ENCODE data around the gene STAB2. TPM values are rescaled to one million over a fixed set of nuclear protein-coding genes. Genes with fewer than 3 reads are reported as not detected.

STAB2 gene
- total and polyA plus RNA-seq, 2 donors, result 0.08 to 16.4 TPM

DNA sequence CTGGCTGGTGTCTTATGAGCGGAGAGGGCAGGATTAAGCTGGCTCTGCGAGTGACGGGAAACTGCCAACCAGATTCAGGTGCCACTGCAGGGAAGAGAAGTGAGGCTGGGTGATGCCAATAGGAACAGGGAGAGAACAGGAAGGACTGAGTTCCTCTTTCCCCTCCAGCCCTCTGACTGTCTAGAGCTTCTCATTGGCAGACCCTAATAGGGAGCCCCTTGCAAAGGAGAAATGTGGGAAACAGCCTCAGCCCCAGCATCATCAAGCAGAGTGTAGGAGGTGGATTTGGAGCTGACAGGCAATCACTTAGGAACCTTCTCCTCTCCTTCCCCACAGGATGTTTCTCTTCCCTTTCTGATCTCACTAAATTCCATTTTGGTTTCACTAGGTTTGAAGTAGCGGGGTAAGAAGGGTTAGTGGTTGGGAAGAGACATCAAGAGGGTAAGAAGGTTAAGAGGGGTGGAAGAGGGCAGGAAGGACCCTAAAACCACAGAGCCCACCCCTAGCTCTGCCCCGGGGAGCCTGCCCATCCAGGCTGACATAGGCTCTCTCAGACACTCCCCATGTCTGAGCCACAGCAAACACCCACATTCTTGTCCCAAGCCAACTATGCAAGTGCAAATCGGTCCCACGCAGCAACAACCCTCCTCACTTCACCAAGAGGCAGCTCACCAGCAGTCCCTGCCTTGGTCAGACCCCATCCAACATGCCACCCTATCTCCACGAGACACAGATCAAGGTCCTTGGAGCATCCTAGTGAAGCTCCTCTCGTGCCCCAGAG is 111.1 kb downstream of the STAB2 start:
- no peak for DNase-seq (ENCODE audit: extremely low spot score)

DNA sequence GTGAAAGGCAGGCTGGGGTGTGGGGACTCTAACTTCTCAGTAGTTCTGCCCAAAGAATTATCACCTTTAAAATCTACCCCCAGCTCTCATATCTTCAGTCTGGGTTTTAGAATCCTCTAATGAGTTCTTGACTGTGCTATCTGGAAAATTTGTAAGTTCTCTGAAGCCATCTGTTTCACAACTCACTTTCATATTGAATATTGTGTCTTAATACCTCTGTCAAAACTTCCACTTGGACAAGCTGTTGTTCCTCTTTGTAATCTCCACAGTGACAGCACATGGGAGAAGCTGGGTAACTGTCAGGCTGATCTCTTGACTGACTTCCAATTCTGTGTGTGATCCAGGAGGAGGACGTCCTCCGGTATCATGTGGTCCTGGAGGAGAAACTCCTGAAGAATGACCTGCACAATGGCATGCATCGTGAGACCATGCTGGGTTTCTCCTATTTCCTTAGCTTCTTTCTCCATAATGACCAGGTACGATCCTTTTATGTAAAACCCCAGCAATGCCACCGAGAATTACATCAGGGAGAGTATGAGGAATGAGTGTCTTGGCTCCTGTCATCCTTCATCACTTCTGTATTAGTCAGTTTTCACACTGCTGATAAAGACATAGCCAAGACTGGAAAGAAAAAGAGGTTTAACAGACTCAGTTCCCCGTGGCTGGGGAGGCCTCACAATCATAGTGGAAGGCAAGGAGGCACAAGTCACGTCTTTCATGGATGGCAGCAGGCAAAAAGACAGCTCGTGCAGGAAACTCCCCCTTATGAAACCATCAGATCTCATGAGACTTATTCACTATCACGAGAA is 111.9 kb downstream of the STAB2 start:
- H3K4me1 ChIP-seq (ENCODE audit: insufficient read depth), result no peaks in the 10 kb centered on the region

More for the DNA sequence above, 111.1 kb downstream of the STAB2 start:
- no peaks in the 10 kb centered on the region for H3K4me1 ChIP-seq (ENCODE audit: insufficient read depth)
- WGBS, result 81% methylated on average over 9 of the region's 9 CpGs
- H3K36me3 ChIP-seq (ENCODE audit: insufficient read depth), result no peaks in the 10 kb centered on the region
- no peak overlapping the region for H3K27ac ChIP-seq (ENCODE audit: low read depth)
- H3K4me3 ChIP-seq (ENCODE audit: low read depth, low read length), result no peak overlapping the region

GRCh38 chr12:103705098-103705497 is 118.0 kb downstream of the STAB2 start:
- WGBS, result 80% methylated on average over 2 of the region's 2 CpGs
- H3K4me1 ChIP-seq (ENCODE audit: insufficient read depth), result no peaks in the 10 kb centered on the region
- DNase-seq (ENCODE audit: extremely low spot score), result no peak

More for the DNA sequence above, 111.9 kb downstream of the STAB2 start:
- WGBS, result 74% methylated on average over 9 of the region's 9 CpGs
- H3K27ac ChIP-seq (ENCODE audit: low read depth), result no peak overlapping the region
- no peaks in the 10 kb centered on the region for H3K36me3 ChIP-seq (ENCODE audit: insufficient read depth)
- H3K4me3 ChIP-seq (ENCODE audit: low read depth, low read length), result no peak overlapping the region
- no peak for DNase-seq (ENCODE audit: extremely low spot score)

DNA sequence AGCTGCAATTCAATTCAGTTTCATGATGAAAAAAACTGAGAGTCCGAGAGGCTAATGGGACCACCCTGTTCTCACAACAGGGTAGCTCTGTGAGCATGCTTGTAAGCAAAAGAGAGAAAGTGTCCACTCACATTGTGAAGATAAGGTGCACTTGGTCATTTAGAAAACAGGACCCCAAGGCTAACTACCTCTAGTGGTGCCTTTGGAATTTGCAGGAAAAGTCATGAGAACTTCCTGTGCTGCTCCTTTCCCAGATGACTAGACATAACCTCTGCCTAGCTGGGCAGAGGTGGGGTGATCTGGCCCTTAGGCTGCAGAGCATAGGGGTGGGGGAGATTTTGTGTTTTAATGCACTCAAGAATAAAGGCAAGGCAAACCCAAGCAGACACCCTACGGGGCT is 118.9 kb downstream of the STAB2 start:
- 88% methylated on average over 2 of the region's 2 CpGs for WGBS

More at GRCh38 chr12:103705098-103705497, 118.0 kb downstream of the STAB2 start:
- H3K36me3 ChIP-seq (ENCODE audit: insufficient read depth), result no peaks in the 10 kb centered on the region
- no peak overlapping the region for H3K4me3 ChIP-seq (ENCODE audit: low read depth, low read length)
- no peak overlapping the region for H3K27ac ChIP-seq (ENCODE audit: low read depth)

DNA sequence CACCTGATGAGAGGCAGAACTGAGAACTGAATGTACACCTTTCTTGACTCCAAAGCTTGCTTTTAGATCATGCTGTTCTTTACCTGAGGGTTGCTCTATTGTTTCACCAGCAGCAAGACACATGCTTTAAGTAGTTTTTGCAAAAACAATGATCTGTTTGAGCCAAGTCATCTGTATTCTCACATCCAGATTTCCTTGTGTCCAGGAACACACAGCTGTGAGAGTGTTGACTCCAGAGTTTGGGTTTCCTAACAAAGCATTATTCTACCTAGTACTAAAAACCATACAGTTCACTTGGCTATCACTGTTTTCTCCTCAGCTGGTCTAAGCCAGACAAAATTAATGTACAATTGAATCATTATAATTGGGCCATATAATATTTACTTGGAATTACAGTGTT is 120.4 kb downstream of the STAB2 start:
- no peak overlapping the region for H3K27ac ChIP-seq (ENCODE audit: low read depth)
- H3K4me3 ChIP-seq (ENCODE audit: low read depth, low read length), result no peak overlapping the region
- no peak for DNase-seq (ENCODE audit: extremely low spot score)
- H3K36me3 ChIP-seq (ENCODE audit: insufficient read depth), result no peaks in the 10 kb centered on the region
- H3K4me1 ChIP-seq (ENCODE audit: insufficient read depth), result no peaks in the 10 kb centered on the region

More for the DNA sequence above, 118.9 kb downstream of the STAB2 start:
- no peak for DNase-seq (ENCODE audit: extremely low spot score)
- Histone ChIP-seq H3K36me3 (ENCODE audit: insufficient read depth) (no peaks in the 10 kb centered on the region), H3K4me1 (ENCODE audit: insufficient read depth) (no peaks in the 10 kb centered on the region), H3K27ac (ENCODE audit: low read depth) (no peak overlapping the region), H3K4me3 (ENCODE audit: low read depth, low read length) (no peak overlapping the region)

GRCh38 chr12:103710544-103710943 is 123.5 kb downstream of the STAB2 start:
- no peak overlapping the region for H3K27ac ChIP-seq (ENCODE audit: low read depth)
- no peak for DNase-seq (ENCODE audit: extremely low spot score)
- H3K36me3 ChIP-seq (ENCODE audit: insufficient read depth), result no peaks in the 10 kb centered on the region
- 93% methylated on average over 1 of the region's 1 CpG for WGBS
- H3K4me3 ChIP-seq (ENCODE audit: low read depth, low read length), result no peak overlapping the region
- H3K4me1 ChIP-seq (ENCODE audit: insufficient read depth), result no peaks in the 10 kb centered on the region

GRCh38 chr12:103712216-103712615 is 125.1 kb downstream of the STAB2 start:
- no peak overlapping the region for H3K27ac ChIP-seq (ENCODE audit: low read depth)
- H3K36me3 ChIP-seq (ENCODE audit: insufficient read depth), result no peaks in the 10 kb centered on the region
- no peak for DNase-seq (ENCODE audit: extremely low spot score)
- H3K4me3 ChIP-seq (ENCODE audit: low read depth, low read length), result no peak overlapping the region
- no peaks in the 10 kb centered on the region for H3K4me1 ChIP-seq (ENCODE audit: insufficient read depth)
- WGBS, result 92% methylated on average over 2 of the region's 2 CpGs

DNA sequence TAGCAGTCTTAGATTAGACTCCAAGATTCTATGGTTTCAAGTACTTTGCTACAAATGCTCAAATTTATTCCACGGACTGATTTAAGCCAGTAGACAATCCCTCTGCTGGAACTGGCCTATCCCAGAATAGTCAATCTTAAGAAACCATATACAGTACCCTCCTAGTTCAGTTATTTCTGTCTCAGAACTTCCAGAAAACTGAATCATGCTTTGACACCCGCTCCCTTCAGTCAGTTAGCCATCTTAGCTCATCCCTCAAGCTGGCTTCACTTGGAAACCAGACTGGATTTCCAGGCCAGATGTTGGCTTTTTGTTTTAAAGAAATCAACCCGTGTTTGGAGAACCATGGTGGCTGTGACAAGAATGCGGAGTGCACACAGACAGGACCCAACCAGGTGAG is 128.4 kb downstream of the STAB2 start:
- no peak overlapping the region for H3K27ac ChIP-seq (ENCODE audit: low read depth)
- DNase-seq (ENCODE audit: extremely low spot score), result no peak
- WGBS, result 91% methylated on average over 4 of the region's 4 CpGs
- H3K4me3 ChIP-seq (ENCODE audit: low read depth, low read length), result no peak overlapping the region
- H3K4me1 ChIP-seq (ENCODE audit: insufficient read depth), result no peaks in the 10 kb centered on the region
- H3K36me3 ChIP-seq (ENCODE audit: insufficient read depth), result no peaks in the 10 kb centered on the region

- Histone ChIP-seq H3K27ac (ENCODE audit: low read depth) (no peak overlapping the region), H3K4me1 (ENCODE audit: insufficient read depth) (no peaks in the 10 kb centered on the region), H3K4me3 (ENCODE audit: low read depth, low read length) (no peak overlapping the region), H3K36me3 (ENCODE audit: insufficient read depth) (no peaks in the 10 kb centered on the region)
- DNase-seq (ENCODE audit: extremely low spot score), result no peak
- WGBS, result 92% methylated on average over 8 of the region's 8 CpGs
Observed at GRCh38 chr12:103716517-103717196, 129.6 kb downstream of the STAB2 start.

DNA sequence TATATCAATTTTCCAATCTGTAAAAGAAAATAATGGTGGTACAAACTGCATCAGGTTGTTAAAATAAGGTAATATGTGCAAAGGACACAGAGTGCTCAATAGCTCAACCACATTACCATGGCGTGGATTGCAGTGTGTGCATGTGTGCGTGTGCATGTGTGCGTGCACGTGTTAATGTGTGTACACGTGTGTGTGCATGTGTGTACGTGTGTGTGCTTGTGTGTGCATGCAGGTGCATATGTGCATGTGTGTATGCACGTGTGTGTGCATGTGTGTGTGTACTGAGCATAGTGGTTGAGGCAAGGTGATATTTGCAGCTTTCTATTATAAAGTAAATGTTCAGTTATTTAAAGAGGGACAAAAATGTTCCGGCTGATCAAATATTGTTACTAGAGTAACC is 138.3 kb downstream of the STAB2 start:
- 92% methylated on average over 8 of the region's 8 CpGs for WGBS
- no peak for DNase-seq (ENCODE audit: extremely low spot score)
- H3K27ac ChIP-seq (ENCODE audit: low read depth), result no peak overlapping the region
- H3K4me1 ChIP-seq (ENCODE audit: insufficient read depth), result no peaks in the 10 kb centered on the region
- H3K36me3 ChIP-seq (ENCODE audit: insufficient read depth), result no peaks in the 10 kb centered on the region
- H3K4me3 ChIP-seq (ENCODE audit: low read depth, low read length), result no peak overlapping the region

- Histone ChIP-seq H3K4me1 (ENCODE audit: insufficient read depth) (no peaks in the 10 kb centered on the region), H3K36me3 (ENCODE audit: insufficient read depth) (no peaks in the 10 kb centered on the region), H3K27ac (ENCODE audit: low read depth) (no peak overlapping the region), H3K4me3 (ENCODE audit: low read depth, low read length) (no peak overlapping the region)
- no peak for DNase-seq (ENCODE audit: extremely low spot score)
- 77% methylated on average over 3 of the region's 3 CpGs for WGBS
Observed at GRCh38 chr12:103727638-103728037, 140.6 kb downstream of the STAB2 start.

DNA sequence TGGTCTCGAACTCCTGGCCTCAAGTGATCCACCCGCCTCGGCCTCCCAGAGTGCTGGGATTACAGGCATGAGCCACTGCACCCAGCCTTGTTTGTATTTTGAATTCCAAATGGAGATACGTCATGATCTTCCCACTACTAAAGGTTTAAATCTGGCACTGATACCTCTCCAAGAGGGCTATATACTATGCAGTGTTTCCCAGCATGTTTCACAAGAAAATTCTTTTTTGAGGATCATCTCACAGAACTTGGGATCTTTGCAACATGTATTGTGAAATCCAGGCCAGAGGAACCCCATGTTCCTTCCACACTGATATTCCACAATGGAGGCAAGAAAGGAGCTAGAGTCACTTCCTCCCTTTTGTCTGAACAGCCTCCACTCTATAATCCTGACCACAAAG is 141.2 kb downstream of the STAB2 start:
- Histone ChIP-seq H3K27ac (ENCODE audit: low read depth) (no peak overlapping the region), H3K36me3 (ENCODE audit: insufficient read depth) (no peaks in the 10 kb centered on the region), H3K4me1 (ENCODE audit: insufficient read depth) (no peaks in the 10 kb centered on the region), H3K4me3 (ENCODE audit: low read depth, low read length) (no peak overlapping the region)
- 50% methylated on average over 4 of the region's 4 CpGs for WGBS
- DNase-seq (ENCODE audit: extremely low spot score), result no peak

DNA sequence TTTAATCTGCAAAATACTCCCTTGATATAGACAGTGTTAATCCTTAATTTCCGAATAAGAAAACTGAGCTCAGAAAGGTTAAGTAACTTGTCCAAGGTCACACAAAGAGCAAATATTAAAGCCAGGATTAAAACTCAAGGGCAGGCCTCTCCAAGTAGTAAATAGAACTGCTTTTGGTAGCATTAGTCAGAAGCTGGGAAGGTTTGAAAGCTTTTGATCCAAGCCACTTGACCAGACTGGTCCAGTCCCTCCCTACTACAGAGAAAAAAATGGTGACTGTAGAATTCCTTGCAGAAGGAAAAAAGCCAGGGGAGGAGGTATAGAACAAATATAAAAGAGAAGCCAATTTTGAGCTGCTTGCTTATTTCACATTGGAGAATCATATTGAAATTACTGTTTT is 142.4 kb downstream of the STAB2 start:
- no peak for DNase-seq (ENCODE audit: extremely low spot score)
- no peak overlapping the region for H3K27ac ChIP-seq (ENCODE audit: low read depth)
- no peak overlapping the region for H3K4me3 ChIP-seq (ENCODE audit: low read depth, low read length)
- 65% methylated on average over 1 of the region's 1 CpG for WGBS
- H3K4me1 ChIP-seq (ENCODE audit: insufficient read depth), result no peaks in the 10 kb centered on the region
- no peaks in the 10 kb centered on the region for H3K36me3 ChIP-seq (ENCODE audit: insufficient read depth)

Data from urinary bladder (tissue), 4 donors.